ENCODE measurements around the gene LIMS1. TPM values are rescaled to one million over a fixed set of nuclear protein-coding genes. Genes with fewer than 3 reads are reported as not detected.
"Not testable (repeated sequence)": the region's sequence is repeated elsewhere in the genome, so short reads cannot be mapped to it uniquely, and the experiment has no call there.

The LIMS1 gene
- total RNA-seq, 1 donor from 2014 or later: 201 TPM

GRCh38 chr2:108719149-108720044, 185.1 kb downstream of the LIMS1 start, which contains the start of gene RANBP2:
RANBP2 (plus strand) TSS chr2:108719482; CDS start chr2:108719607, 125 bp downstream.
- DNase-seq (ENCODE audit: low read depth): peak; percentile 97

- DNase-seq (ENCODE audit: low read depth): not testable (repeated sequence)
These were observed 191.8 kb downstream of the LIMS1 start for GRCh38 chr2:108726048-108726447.

GRCh38 chr2:108734656-108735055, 200.4 kb downstream of the LIMS1 start:
- peak; percentile 1 for DNase-seq (ENCODE audit: low read depth)

Other genes starting within 250 kb of the LIMS1 start
- 0.16 and 0.37 TPM in 2 replicates for gene SULT1C2, start 245.6 kb upstream of the LIMS1 start, total RNA-seq
- gene SULT1C4, start 156.5 kb upstream of the LIMS1 start, total RNA-seq: not detected in 2 replicates
- gene GCC2, start 85.3 kb upstream of the LIMS1 start, total RNA-seq: 17.9 and 21.9 TPM in 2 replicates
- gene RANBP2, start 185.0 kb downstream of the LIMS1 start, total RNA-seq: 94.3 and 106 TPM in 2 replicates